NCI-H2227 treated with DMSO at 0.1 percent for 48 hours (cell line): ENCODE data around the gene TMEM95.

Experiments used
- DNase-seq: peaks from one replicate; lab custom pipeline; 2025; lab: John Stamatoyannopoulos, UW

The TMEM95 gene

DNA sequence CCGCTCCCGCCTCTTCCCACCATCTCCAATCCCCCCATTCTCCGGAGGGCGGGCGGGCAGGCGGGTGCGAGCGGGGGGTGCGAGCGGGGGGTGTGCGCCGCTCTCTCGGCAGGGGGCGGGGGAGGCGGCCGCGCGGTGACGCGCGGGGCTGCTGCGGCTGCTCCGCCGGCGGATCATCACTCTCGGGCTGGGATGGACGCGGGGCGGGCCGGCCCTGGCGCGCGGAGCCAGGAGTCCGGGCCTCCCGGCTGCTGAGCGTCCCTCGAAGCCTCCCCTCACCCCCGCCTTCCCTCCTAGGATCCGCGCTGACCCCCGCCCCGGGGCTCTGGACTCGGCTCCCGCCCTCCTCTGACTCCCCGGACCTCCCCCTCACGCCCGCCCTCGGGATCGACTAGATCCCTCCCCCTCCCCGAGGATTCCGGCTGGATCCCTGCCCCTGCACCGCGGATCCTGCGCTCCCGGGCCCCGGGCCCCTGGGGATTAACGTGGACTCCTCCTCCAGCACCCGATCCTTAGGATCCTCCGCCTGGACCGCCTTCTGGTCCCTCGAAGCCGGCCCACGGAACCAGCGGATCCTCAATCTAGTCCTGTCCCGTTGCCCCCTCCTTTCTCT is 49.9 kb downstream of the TMEM95 start:
- DNase-seq: no peak

DNA sequence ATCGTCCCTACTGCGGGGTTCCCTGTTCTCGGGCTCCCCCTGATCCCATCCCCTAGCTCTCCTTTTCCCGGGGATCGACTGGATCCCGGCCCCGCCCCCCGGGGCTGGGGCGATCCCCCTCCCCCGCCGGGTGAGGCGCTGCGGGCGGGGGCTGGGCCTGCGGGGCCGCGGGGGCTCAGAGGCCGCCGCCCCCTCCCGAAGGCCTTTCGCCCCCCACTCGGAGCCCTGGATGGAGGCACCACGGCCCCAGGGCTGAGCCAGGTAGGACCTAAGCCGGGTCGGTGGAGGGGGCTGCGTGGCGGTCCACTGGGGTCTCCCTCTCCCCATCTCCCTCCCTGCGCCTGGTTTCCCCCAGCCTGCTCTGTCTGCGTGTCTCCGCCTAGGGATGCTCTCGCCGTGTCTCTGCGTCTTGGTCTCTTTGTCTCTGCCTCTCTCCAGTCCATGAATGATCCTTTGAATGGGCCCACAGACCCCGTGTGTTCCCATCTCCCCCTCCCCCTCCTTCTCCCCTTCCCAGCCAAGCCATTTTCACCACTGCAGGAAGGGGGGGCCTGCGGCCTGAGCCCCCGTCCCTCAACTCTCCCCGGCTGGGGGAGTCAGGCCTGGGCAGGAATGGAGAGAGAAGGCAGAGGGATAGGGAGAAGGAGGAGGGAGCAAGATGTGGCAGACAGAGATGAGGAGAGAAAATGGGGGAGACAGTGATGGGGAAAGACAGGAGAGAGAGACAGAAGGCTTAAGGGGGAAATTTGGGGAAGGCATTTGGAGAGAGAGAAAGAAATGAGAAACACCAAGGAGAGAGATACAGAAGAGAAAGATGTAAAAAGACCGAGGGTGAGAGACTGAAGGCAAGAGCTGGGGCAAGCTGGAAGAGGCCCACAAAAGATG is 50.6 kb downstream of the TMEM95 start:
- DNase-seq: peak; percentile 5

DNA sequence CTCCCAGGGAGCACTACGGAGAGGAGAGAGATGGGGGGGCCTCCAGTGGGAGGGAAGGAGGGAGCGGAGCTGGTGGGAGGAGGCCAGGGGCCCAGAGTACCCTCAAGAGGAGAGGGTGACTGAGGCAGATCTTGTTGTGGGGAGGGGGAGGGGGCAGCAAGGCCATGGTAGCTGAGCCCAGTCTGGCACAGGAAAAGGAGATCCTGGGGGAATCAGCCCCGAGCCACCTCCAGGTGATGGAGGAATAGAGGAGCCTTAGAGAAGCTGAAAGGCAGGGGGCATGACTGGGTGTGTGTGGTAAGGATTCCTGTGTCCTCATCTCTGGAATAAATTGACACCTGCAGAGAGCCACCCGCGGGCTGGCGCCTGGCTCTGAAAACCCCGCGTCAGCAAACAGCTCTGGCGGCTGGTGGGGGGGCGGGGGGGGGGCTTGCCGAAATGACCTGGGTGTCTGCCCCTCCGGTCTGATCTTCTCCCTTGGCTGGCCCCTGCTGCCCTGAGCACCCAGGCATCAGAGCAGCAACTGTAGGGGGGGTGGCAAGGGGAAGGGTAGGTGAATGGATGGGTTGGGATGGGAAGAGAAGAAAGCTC is 51.4 kb downstream of the TMEM95 start:
- DNase-seq: no peak
